GM18868 (cell line): ENCODE results near the gene TSPAN5.
A peak's percentile ranks its signal among the peaks of the same experiment; 100 is the strongest.

Experiments
- ATAC-seq: cut with Tn5 transposase; IDR thresholded peaks from one replicate; pipeline ENCODE4 v1.9.1; 2021; ENCODE audit warnings: mild to moderate bottlenecking, moderate library complexity; ENCODE audit not compliant: unreplicated experiment

Gene TSPAN5

DNA sequence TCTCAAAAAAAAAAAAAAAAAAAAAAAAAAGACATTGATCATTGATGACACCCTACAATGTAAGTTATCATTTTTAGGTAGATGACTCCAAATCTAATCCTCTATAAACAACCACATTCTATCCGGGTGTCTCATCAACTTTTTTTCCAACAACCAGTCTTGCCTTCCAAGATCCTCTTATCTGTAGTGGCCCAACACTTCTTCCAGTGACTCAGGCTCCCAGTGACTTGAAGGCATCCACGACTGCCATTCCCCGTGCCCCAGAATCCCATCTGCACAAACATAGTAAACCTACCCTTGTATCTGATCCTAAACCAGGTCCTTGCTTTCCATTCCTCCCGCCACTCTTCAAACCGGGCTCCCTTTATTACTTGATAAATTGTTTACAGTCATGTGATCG lies 15.6 kb upstream of the TSPAN5 start:
- no peak for ATAC-seq

DNA sequence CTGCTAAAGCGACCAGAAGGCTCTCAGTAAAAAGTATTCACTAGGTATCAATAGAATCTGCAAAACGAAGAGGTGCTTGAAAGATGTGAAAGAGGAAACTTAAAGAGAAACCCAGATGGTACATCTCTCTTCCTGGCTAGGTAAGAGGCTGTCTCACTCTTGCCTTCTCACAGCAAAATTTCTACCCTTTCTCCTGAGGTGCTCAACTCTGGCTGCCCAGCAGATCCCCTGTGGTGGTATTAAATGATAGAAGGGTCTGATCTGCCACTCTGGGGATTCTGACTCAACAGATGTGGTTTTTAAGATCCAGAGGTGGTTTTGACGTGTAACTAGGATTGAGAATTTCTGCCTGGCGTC lies 14.9 kb upstream of the TSPAN5 start:
- no peak for ATAC-seq

DNA sequence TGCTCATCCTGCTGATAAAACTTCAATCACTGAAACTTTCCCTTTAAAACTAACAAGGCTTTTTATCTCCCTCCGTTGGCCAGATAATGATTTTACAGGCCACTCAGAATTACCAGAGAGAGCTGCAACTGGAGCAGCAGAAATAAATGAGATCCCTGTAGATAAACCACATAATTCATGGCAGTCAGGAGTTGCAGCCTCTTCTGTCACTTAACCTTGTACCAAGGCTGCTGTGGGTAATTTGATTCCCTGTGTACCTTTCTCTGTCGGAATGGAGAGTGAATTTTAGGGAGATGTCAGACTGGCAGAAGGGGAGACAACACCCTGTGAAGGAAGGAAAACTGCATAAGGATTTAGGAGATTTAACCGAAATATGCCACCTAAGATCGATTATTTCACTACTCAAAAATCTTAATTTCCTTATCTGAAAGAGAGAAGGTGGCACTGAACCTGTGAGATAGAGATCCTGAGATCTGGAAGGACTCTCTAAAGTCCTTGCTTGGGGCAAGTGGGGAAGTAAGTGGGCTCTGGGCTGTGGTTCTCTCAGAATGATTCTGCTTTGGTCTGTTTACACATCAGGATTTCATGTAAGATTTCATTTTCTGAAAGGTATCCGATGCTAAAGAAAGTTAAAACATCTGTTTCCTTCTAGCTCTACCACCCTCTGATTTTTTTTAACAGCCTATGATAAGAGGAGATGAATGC lies 14.3 kb upstream of the TSPAN5 start:
- ATAC-seq = no peak

DNA sequence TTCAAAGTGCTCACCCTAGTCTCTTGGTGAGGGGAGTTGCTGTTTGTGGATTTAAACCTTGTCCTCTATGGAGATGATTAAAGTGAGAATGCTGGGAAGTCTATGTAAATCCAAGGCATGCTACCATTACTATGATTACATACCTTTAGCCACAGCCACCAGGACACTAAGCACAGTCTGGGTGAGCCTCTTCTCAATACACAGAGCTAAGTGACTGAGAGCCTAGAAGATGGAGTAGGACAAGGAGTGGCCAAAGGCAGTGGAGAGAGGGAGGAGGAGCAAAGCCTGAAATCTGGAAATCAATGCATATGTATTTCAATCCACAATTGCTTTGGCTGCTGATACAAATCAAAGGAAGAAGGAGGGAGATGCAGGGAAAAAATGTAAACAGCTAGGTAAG lies 12.7 kb upstream of the TSPAN5 start:
- ATAC-seq = no peak

- no peak for ATAC-seq
Observed at GRCh38 chr4:98670186-98670585, 11.8 kb upstream of the TSPAN5 start.

DNA sequence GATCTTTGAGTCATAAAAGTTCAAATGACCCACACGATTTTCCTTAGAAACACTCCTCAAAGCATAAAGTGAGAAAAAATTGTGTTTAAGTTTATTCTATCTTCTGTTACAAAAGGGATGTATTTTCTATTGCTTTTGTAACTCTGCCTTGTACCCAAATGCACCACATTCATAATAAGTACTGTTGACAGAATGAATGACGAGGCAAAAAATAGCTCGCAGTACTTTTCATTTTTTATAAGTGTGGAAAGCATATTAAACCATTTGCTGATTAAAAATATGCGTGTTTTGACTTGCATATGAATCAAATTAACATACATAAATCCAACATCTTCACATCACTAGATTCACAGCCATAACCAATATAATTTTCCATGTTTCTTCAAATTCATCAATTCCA lies 11.2 kb upstream of the TSPAN5 start:
- ATAC-seq = no peak

GRCh38 chr4:98664959-98665358 lies 6.5 kb upstream of the TSPAN5 start:
- no peak for ATAC-seq

DNA sequence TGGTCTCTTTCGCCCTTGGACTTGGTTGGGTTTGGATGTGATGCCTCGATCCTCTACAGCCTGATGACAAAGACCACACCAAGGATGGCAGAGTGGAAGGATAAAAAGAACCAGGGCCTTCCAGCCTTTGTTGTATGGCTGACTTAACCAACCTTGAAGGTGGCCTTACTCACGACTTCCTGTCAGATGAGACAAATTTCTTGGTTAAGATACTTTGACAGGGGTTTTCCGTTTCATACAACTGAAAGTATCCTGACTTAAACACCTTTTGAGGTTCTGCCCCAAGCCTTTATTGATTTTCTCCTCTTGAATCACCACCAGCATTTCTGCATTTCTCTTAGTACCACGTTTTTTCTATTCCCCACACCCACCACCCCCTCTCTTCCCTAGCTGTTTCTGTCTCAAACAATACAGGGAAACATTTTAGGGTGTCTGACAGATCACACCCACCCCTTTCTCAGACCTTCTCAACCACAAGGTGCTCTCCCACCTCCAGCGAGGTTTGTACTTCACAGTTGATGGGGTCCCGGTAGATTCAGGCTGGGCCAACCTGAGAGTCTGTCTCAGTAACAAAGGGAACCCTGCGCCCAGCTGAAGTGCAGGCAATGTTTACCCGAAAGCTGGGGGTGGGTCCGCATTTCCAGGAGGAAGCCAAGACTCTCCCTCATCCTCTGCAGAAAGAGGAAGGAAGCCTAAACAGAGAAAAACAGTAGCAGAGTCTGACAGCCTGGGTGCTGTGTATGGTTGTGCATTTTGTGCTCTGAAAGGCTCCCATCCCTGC lies 5.0 kb upstream of the TSPAN5 start:
- ATAC-seq = peak; percentile 79

DNA sequence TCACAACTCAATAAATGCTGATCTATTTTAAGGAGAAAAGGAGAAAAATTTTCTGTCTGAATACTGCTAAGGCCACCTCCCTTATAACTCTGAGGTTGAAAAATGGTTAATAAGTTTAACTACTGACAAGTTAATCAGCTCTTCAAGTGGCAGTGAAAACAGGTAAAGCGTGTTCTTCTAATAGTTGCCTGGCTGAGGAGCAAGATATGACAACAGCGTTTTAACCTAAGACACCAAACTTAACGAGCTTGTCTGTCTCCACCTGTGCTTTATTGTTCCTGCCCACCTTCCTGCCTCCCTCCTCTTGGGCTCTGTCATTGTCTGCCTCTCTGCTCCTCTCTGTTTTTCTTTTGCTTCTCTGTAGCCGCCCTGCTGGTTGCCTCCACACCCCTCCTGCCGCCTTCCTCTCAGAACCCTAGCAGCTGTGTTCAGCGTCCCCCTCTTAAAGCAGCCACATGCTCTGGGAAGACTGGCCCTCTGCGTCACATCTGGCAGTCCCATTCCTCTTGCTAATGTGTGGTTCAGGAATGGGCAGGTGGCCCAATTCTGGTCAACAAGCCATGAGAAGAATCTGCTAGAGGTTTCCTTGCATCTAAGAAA lies 4.3 kb upstream of the TSPAN5 start:
- ATAC-seq = no peak

GRCh38 chr4:98662055-98662453 lies 3.6 kb upstream of the TSPAN5 start:
- ATAC-seq = no peak

- no peak for ATAC-seq
Observed at GRCh38 chr4:98661371-98662054, 3.1 kb upstream of the TSPAN5 start.

GRCh38 chr4:98659741-98660462 lies 1.5 kb upstream of the TSPAN5 start:
- no peak for ATAC-seq

DNA sequence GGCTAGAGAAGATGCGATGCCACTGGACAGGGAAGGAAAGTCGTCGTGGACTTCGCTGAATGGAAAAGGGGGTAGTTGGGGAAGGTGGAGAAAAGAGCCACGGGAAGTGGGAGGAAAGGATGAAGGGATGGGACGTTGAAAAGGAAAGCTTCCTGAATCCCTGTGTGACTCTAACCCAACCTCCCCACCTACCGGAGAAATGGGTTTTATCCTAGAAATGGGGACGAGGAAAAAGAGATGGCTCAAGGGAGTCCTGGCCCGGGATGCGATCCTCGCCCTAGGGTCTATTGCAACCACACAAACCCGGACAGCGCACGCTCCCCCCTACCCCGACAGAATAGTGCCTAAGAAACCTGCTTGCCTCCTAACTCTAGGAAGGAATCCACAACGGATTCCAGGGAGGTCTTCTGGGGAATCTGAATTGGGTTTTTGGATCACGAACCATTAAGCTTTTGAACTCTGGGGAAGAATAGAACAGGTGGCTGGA lies 738 bp upstream of the TSPAN5 start:
- no peak for ATAC-seq

DNA sequence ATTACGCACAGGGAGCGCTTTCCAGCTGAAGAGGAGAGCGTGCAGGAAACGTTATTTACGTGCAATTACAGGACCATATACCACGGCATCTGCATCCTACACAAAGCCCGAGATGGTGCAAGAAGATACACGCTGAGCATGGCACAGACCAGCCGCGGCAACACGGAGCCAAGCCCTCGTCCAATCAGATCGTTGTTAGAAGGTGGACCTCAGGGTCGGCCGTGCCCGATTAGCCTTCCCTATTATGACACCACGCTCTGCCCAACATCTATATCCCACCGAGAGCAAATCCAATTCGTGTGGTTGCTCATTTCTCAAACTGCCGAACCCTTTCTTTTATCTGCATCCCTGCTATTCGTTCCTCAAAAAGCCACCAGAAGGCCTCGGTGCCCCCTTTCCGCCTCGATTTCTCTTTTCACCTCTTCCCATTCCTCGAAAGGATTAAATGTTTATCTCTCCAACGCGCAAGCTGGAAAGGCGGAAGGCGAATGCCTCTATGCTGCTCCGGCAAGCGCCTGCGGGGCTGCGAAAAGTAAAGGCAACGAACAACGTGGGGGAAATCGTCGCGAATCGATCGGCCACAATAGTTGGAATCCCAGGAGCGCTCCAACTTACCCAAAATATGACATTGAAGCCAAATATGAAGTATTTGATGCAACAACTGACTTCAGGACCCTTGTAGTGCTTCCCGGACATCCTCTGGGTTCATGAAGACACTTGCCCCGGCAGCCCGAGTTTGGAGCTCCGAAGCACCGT lies 702 bp downstream of the TSPAN5 start:
- ATAC-seq = peak; percentile 1

DNA sequence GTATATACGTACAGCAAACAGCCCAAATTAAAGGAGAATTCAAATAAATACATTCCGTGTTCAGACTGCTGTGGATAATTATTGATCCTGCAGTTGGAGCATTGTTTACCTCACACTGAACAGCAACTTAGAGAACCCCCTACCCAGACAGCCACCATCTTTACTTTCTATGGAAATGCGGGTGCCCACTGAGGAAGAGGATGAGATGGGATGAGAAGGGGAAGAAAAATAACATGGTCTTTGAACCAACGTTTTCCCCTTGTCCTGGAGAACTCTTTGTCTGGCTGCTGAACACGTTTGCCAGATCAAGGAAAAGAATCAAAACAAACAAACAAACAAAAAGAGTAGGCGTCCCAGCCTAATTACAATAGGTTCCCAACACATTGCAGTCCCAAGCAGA lies 1.5 kb downstream of the TSPAN5 start:
- no peak for ATAC-seq

DNA sequence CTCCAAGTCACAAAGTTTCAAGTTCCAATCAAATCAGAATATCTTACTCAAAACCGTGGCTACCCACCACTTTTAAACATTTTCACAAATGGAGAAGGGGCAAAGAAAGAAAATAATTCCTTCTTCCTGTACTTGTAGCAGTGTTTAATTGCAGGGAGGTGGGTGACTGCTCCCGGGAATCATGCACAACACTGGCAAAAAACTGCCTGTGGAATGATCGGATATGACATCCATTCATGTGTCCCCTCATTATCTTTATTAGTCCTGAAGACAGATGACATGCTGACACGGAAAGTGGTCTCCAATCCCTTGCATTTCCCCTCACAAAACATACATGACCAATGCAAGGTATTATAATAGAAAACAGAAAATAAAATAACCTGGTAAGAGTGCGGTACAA lies 2.0 kb downstream of the TSPAN5 start:
- no peak for ATAC-seq

DNA sequence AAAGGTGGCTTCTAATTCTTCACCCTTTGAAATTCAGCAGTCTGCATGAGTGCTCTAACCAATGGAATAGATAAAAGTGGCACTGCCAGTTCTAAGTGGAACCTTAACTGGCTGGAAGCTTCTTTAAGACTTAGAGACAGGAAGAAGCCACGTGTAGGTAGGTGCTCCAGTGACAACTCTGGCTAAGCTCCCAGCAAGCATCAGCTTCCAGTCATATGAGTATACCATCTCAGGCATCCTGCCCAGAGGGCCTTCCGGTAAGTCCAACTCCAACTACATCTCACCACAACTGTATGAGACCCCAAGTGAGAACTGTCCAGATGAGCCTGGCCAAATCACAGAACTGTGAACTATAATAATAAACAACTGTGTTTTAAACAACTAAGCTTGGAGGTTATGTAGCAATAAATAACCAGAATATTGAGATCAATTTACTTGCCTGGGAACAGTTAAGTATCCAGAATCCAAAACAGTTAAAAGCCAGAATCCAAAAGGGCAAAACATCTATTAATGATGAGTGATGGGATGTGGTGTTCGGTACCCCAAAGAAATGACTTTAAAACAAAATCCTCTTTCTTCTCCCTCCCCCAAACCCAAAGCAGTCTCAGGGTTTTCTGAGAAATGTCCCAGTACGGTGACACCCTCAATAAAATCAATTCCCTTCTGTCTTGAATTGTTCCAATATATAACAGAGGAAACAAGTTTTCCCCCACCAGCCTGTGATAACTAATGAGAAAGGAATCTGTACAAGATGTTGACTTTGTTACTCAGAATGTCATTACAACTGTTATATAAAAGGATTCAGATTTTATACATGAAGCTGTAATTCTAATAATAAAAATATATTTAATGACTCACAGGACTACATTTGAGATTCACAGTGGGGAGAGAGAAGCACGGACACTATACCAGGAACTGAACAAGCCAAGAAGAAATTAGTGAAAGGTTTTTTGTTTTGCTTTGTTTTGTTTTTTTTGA lies 4.2 kb downstream of the TSPAN5 start:
- ATAC-seq = no peak

DNA sequence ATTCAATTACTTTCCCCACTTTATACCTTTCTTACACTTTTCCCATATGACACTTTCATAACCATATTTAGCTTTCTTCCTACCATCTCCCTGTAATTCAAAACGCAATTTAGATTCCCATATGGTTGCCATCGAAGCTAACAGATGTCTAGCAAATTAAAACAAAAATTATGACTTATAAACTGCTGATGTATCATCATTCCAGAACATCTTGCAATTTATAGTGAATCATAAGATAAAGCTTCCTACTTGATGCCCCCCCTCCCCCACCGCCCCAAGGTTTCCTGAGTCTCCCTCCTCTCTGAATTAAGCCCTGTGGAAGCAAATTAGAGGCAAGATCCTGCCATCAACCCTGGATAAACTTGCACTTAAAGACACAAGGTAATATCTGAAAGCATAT lies 5.4 kb downstream of the TSPAN5 start:
- no peak for ATAC-seq

GRCh38 chr4:98648602-98649001 lies 9.8 kb downstream of the TSPAN5 start:
- no peak for ATAC-seq
